ENCODE measurements around the gene FCGR2B.
"Not testable (repeated sequence)": the region's sequence is repeated elsewhere in the genome, so short reads cannot be mapped to it uniquely, and the experiment has no call there.

DNA sequence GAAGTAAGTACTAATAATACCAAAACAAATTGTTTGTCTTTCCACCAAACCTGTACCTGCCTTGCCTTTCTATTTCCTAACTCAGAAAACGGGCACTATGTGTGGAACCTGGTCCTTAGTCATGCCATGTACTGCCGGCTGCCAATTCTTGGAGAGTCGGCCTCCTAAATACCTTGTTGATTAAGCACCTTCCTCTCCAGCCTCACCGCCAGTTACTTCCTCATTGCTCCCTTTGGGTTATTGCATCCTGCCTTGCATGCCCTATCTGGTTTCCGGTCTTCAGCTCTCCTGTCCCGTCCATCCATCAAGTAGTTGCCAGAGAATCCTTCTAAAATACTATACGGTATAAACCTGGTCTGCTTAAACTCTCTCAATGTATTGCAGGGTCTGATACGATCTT lies 40.9 kb upstream of the FCGR2B start:
- TF ChIP-seq CTCF, POLR2A (IDR thresholded peaks at IDR 0.05): not testable (repeated sequence)

Data from thyroid gland (tissue), 4 donors.